ENCODE data around the gene PLXND1.
"Not testable (repeated sequence)": the region's sequence is repeated elsewhere in the genome, so short reads cannot be mapped to it uniquely, and the experiment has no call there.

PLXND1 gene

DNA sequence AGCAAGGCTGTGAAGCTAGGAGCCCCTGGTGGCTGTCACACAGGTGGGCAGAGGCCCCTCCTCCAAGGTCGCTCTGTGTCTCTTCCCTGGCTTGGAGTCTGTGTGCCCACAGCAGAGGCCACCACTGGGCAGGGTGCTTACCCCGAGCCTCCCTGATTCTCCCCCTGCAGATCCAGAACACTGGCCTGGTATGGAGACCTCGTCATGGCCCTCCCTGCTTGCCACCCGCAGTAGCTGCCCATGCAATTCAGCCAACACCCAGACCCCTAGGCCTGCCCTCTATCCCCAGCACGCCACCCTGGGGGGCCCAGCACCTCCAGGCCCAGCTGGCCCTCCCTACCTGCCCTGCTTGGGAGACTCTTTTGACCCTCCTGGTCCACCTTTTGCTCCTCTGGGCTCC, 83.5 kb downstream of the PLXND1 start:
- no peak for DNase-seq

DNA sequence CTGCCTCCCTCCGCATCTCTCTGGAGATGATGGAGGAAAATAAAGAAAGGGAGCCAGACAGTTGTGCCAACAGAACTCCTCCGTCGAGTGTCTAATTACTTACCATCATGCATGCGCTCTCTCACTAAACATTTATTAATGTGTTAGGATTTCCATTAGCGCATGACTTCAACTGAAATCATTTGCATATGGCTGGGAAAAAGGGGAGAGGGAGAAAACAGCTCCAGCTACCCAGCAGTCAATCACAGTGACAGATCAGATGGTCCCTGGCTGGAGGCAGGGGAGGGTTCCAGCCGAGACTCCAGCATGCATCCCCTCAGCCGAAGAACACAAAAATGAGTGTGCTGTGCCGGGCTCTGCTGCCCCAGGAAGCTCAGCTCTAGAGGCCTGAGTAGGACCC, 84.9 kb downstream of the PLXND1 start:
- peak; percentile 64 for DNase-seq

DNA sequence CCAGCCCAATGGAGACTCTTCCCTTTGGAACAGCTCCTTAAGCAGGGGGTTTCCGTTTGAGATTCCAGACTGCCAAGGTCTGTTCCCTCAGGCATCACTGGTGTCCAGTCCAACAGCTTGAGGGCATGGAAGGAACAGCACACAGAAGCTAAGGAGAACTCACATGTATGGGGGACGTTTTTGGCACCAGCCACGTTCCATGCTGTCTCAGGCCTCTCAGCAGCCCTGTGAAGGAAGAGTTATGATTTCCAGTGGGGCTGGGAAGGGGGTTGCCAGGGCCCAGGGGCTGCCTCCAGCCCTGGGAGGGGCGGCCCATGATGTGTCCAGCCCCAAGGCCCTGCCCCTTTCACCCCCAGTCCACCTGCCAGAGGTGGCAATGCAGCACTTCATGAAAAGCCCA, 85.5 kb downstream of the PLXND1 start:
- peak; percentile 33 for DNase-seq

DNA sequence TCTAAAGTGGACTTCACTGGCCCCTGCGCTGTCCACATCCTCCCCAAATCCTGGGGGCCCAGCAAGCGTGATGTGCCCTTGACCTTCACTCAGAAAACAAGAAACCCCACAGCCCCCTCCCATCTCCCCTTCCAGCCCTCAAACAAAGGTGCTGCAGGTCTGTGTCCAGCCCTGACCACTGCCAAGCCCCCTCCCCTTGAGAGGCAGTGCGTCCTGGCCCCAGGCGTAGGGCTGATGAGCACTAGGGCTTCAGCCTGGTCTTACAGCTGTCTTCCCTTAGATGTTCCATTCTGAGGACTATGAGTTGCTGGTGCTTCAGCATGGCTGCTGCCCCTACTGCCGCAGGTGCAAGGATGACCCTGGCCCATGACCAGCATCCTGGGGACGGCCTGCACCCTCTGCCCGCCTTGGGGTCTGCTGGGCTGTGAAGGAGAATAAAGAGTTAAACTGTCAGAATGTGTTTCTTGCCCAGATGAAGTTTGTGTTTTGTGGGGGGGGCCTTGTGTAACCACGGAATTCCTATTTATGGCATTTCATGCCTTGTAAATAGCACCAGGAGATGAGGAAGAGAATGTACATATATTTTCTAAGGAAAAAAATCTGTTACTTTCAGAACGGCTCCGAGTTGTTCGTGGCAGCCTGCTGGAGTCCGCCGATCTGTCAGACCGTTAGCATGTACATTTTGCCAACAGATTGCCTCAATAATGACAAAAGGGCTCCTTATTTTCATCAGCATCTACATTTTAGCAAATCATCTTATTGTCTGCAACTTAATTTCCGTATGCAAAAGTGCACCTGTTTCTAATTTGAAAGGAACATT, 86.4 kb downstream of the PLXND1 start:
- DNase-seq, result no peak

DNA sequence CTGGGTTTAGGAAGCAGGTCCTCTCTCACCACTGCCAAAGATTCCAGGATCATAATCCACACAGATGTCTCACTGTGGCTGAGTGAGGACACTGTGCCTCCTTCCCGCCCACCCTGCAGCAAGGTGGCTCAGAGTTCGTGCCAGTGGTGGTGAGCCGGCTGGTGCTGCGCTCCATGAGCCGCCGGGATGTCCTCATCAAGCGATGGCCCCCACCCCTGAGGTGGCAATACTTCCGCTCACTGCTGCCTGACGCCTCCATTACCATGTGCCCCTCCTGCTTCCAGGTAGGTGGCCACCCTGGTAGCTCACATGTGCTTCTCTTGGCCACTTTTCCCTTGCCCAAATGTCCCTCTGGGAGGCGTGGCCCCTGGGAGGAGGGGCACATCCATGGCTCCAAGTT, 87.0 kb downstream of the PLXND1 start:
- DNase-seq, result no peak

DNA sequence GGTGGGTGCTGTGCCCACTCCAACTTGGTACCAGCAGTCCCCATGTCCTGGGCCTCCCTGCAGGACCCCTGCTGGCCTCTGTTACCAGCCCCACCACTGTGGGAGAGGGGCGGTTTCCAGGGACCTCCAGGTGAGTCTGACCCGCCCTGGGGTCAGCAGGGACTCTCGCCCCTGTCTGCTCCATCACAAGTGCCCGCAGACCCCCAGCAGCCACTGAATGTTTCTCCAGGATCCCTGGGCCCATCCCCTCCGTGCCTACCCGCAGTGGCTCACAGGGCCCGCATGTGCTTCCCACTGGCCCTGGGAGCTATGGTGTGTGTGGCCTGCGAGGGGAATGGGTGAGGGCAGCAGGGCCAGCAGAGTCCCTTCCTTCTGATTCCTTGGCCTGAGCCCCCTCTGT, 87.9 kb downstream of the PLXND1 start:
- DNase-seq, result no peak

DNA sequence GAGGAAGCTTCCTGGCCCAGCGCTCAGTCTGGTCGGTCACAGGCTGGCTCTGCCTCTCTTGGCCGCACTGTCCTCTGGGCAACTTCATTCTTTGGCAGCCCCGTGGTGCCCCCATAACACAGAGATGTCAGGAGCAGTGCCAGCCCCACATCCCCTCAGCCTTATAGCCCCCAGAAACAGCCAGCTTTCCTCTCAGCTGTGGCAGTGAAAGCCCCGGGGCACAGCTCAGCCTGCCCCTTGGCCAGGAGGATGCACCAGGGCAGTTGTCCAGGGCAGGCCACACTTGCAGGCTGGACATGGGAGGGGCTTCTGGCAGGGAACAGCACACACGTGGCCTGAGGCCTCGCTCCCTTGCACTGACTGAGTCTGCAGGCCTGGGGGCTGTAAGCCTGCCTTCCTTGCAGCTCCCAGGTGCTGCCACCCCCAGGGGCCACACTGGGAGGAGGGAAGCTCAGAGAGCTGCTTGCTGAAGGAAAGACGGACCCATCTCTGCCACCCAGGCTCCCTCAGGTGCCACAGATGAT, 88.4 kb downstream of the PLXND1 start:
- DNase-seq, result no peak

DNA sequence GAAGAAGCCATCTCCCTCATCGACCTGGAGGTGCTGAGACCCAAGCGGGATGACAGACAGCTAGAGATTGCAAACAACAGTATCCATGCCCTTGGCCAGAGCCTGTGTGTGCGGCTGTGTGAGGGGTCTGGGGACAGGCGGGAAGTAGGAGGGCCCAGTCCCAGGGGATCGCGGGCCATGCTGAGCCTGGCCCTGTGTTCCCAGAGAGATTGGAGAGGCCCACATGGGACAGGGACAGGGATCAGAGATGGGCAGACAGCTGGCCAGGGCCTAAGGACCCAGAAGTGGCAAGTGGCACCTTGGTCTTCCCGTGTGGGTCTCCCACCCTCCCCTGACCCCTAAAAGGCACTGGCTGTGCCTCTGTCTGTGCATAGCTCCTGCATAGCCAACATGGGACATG, 89.0 kb downstream of the PLXND1 start:
- DNase-seq, result no peak

DNA sequence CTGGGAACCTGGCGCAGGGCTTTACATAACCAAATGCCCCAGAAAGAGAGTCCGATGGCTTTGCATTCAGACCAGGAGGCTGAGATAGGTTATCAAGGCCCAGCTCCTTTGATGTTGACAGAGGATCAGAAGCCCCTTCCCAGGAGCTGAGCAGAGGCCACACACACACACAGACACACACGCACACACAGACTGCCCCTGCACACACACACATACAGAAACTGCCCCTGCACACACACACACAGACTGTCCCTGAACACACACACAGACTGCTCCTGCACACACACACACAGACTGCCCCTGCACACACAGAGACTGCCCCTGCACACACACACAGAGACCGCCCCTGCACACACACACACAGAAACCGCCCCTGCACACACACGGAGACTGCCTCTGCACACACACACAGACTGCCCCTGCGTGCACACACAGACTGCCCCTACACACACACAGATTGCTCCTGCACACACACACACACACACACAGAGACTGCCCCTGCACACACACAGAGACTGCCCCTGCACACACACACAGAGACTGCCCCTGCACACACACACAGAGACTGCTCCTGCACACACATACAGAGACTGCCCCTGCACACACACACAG, 90.5 kb downstream of the PLXND1 start:
- DNase-seq, result not testable (repeated sequence)

DNA sequence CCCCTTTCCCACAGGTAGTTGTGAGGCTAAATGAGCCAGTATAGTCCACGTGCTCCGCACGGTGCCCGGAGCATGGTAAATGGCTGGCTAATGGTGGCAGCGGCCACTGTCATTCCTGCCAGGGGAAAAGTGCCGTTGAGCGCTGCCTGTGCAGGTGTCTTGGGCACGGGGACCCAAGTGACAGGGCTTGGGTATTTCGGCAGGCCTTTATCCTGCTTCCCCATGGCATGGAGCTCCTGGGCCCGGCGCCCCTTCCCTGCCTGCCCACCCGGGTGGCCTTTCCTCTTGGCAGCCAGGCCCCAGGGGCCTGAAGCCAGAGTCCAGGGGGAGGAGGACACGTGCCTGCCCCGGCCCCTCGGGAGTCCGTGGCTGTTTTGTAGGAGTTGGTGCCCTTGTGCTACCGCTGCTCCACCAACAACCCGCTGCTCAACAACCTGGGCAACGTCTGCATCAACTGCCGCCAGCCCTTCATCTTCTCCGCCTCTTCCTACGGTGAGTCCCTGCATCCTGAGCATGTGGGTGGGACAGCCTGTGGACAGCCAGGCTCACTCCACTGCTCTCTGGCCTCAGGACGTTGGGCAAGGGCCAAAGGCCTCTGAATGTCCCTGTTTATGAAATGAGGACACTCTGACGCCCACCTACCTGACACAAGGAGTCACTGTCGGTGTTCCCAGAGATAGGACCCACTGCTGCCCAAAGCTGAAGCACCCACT, 91.2 kb downstream of the PLXND1 start:
- not testable (repeated sequence) for DNase-seq

DNA sequence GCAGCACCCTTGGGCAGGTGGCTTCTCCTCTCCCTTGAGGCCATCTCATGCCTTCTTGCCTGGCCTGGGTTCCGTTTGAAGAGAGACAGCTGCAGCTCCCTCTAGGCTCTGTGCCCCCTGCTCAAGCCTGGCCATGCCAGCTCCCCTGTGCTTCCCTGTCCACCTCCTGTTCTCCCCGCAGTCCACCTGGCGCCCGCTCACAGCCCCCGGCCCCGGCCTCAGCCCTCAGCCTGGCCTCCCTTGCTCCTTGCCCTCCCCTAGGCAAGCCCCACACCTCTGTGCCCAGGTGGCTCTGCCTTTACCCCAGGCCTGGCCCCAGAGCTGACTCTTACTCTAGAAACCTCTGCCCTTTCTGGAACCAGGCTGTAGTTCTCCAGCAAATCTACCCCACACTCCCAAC, 91.9 kb downstream of the PLXND1 start:
- no peak for DNase-seq

DNA sequence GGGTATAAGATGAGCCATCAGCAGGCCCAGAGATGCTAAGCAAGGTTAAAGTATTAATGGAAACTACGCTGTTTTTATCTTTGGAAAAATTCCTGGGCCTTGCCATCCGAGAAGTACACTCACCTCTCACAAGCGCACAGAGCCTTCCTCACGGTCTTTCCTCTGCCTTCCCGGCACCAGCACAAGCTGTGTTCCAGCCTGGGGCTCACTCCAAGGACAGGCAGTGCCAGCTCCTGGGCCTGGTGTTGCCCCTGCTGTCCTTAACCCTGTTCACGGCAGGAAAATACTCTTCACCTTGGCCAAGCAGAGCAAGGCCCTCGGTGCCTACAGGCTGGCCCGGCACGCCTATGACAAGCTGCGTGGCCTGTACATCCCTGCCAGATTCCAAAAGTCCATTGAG, 92.4 kb downstream of the PLXND1 start:
- DNase-seq, result no peak

DNA sequence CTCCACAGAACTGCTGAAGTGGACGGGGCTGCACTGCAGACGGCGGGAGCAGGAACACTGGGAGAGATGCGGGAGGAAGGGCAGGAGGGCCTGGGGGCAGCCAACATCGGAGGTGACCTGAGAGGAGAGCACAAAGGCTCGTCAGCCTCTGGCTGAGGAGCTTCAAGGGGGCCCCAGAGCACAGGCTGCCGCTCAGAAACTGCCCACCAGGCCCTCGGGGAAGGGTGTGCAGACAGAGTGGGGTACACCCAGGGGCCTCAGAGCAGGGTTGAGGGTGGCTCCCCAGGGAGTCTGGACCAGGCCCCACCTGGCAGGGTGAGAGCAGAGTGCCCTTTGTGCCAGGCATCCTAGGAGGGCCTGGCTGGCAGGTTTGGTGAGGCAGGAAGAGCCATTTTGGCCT, 92.8 kb downstream of the PLXND1 start:
- DNase-seq, result no peak

DNA sequence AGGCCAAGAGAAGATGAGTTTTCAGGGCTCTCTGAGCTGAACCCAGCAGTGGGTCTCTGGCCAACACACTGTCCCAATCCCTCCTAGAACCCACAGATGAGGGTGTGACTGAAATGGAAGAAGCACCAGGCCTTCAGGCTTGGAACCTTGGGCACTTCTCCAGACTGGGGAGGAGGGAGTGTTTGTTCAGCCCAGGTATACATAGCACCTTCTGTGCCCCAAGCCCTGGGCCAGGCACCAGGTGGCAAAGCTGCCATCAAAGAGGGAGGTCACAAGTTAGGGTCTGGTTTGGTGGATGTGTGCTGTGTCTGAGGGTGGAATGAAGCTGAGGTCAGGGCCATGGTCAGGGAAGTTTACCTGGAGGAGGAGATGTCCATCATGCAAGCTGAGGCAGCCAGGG, 93.9 kb downstream of the PLXND1 start:
- DNase-seq, result no peak

DNA sequence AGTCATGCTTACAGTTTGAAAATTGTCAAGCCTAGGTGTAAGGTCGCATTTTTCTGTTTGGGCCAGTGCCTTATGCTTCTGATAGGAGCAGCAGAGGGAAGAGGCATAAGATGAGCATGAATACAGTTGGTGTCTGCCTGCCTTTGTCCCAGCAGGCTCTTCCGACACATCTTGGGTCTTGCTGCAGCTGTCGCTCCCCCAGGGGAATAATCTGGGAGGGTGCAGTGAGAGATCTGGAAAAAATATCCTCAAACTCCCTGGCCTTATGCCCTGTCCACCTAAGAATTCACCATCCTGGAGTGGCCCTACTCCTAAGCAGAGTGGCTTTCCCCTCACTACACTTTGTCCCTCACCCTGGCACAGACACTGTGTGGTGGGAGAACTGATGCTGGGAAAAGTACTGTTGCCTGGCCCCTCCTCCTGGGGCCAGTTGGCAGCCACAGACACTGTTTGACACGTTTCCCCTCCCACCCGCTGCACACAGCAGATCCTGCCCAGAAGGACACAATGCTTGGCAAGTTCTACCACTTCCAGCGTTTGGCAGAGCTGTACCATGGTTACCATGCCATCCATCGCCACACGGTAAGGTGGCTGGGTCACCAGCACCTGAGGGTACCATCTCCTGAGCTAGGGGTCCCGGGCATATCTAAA, 99.2 kb downstream of the PLXND1 start:
- no peak for DNase-seq

DNA sequence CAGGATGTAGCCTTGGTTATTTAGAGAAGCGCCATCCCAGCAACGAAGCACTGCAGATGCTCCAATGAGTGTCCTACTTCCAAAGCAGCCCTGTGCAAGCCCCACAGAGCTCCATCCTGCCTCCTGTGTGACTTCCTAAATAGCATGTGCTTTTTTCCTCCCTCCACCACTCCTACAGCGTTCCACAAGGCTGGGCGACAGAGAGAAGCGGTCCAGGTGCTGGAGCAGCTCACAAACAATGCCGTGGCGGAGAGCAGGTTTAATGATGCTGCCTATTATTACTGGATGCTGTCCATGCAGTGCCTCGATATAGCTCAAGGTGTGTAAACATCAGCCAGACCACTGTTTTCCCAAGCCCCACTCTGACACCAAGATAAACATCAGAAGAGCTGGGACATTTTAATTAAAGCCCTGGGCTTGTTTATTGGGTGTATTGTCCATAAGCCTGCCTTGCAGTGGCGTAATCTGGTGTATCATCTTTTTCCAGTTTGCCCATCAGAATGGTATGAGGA, 100.2 kb downstream of the PLXND1 start:
- DNase-seq, result peak; percentile 78

DNA sequence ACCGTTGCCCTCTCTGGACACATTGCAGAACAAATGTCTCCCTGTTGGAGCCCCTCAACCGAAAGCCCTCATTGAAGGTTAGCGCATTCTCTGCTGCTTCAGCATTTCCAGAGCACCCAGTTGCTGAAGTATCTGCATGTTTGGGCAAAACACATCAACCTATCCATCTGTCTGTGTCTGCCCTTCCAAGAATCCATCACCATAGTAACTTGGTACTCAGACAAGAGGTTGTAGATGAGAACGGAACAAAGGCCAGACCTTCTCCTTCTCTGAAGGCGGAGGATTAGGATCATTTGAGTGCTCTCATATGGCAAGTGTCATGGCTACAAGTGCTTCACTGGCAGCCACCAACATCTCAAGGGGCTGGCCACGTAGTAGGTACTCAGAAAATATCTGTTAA, 101.1 kb downstream of the PLXND1 start:
- DNase-seq, result peak; percentile 75
